HFF-Myc (cell line): ENCODE measurements around the gene MINAR2.

Source experiments
- DNase-seq: peaks from one replicate; pipeline ENCODE4 v3.0.0-alpha.2; 2011; ENCODE audit warnings: low read depth; ENCODE audit errors: extremely low read depth
- H3K4me3 ChIP-seq: replicated peaks from 2 replicates; pipeline ENCODE4 v1.5.1; 2011; ENCODE audit warnings: low read depth, mild to moderate bottlenecking, control low read depth, low read length
- TF ChIP-seq, protein P1 (sequence below): IDR thresholded peaks from 2 replicates; pipeline ENCODE4 v1.5.1; 2012; ENCODE audit warnings: mild to moderate bottlenecking, low read depth, low read length, control low read depth; ENCODE audit errors: missing control alignments

Gene MINAR2

GRCh38 chr5:129748913-129749880 is 1.3 kb downstream of the MINAR2 start:
- no peak overlapping the region for H3K4me3 ChIP-seq
- TF ChIP-seq, protein P1, sequence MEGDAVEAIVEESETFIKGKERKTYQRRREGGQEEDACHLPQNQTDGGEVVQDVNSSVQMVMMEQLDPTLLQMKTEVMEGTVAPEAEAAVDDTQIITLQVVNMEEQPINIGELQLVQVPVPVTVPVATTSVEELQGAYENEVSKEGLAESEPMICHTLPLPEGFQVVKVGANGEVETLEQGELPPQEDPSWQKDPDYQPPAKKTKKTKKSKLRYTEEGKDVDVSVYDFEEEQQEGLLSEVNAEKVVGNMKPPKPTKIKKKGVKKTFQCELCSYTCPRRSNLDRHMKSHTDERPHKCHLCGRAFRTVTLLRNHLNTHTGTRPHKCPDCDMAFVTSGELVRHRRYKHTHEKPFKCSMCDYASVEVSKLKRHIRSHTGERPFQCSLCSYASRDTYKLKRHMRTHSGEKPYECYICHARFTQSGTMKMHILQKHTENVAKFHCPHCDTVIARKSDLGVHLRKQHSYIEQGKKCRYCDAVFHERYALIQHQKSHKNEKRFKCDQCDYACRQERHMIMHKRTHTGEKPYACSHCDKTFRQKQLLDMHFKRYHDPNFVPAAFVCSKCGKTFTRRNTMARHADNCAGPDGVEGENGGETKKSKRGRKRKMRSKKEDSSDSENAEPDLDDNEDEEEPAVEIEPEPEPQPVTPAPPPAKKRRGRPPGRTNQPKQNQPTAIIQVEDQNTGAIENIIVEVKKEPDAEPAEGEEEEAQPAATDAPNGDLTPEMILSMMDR = no peak
- DNase-seq = no peak

DNA sequence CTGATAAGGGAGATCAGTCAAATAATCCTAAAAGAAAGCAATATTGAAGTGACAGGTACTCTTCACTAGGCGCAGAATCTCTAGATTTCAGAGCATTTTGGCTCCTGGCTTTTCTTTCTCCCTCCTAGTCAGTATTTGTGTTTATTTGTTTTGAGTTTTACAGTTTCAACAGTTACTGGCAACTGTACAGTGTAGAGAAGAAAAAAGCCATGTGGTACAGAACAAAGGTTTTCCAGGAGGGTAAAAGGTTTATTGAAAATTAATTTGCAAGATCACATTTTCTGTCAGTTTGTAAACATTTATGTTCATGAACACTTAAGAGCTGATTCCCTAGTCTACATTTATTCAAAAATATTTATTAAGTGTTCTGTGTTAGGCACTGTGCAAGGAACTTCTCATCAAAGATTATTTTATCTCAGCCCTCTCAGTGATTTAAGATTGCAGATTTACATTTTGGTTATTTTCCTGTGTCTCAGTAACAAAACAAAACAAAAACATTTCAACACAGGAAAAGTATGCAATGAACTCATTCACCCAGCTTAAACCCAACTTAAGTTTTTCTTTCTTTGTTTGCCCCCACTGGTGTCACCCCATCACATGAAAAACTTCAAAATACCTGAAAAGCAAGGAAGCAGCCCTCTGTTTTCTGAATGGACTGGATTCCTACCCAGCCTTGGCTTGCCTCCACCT is 12.9 kb downstream of the MINAR2 start:
- H3K4me3 ChIP-seq = no peak overlapping the region
- TF ChIP-seq, protein P1 = no peak
- DNase-seq = no peak

GRCh38 chr5:129763651-129764050 is 15.8 kb downstream of the MINAR2 start:
- no peak for DNase-seq
- TF ChIP-seq, protein P1 = no peak
- no peak overlapping the region for H3K4me3 ChIP-seq

DNA sequence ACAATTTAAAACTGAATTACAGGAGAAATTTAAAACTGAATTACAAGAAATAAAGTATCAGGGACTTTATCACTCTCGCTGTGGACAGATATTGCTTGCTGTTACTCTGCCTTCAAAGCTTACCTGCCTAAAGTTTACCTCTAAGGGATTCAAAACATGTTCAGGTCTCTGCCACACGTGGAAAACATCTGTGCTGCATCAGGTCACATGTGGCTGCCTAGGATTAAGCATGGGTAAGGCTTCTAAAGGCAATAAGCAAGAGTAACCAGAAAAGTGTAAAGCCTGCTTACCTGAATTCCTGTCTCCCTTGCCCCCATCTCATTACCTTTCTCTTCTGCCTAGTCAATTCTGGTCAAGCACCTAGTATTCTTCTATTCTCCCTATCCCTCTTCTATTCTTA is 18.9 kb downstream of the MINAR2 start:
- TF ChIP-seq, protein P1 = no peak
- DNase-seq = no peak
- no peak overlapping the region for H3K4me3 ChIP-seq

DNA sequence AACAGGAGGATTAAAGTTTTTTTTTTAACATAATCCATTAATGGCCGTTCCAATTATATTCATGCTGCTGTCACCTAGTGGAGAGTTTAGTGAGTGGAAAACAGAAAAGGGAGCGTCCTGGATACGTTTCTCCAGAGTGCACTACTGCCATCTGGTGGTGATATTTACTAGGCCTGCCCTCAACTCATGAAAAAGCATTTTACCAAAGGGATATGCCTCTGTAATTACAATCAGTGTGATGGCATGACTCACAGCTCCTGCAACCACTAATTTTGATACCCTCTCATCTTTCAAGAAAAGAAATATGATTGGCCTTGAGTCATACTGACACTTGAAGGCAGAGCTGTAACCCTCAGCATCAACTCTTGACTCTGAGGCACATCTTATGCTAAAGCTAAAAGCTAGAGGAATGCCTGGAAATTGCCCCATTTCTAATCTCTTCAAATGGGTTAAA is 20.1 kb downstream of the MINAR2 start:
- TF ChIP-seq, protein P1 = peak; percentile 98
- H3K4me3 ChIP-seq = no peak overlapping the region
- peak; percentile 90 for DNase-seq

- no peak for DNase-seq
- H3K4me3 ChIP-seq = no peak overlapping the region
- TF ChIP-seq, protein P1 = no peak
Observed at GRCh38 chr5:129768735-129769134, 20.8 kb downstream of the MINAR2 start.
